IMR-90 (cell line): ENCODE results near the gene KLK10. TPM values are rescaled to one million over a fixed set of nuclear protein-coding genes. Genes with fewer than 3 reads are reported as not detected.

ENCODE experiments used
- ATAC-seq: fragments of 200-7000 bp; cut with Tn5 transposase; 2 replicates; pipeline ENCODE4 v1.9.1; 2020; ENCODE audit warnings: low read depth, mild to moderate bottlenecking, moderate library complexity
- BruUV-seq: library from RNA; stranded (reverse); fragments of 400-500 nt; replicated peaks from 2 replicates; lab custom pipeline; 2021; lab: Mats Ljungman, UMichigan
- CTCF ChIA-PET: fragments of 300-600 bp; formaldehyde crosslinking; extraction: SDS; loops from one replicate; lab custom pipeline; 2021; ENCODE audit warnings: antibody characterized with exemption; lab: Yijun Ruan, JAX
- POLR2A ChIA-PET: fragments of 300-600 bp; sonication (Branson Sonifier 250); formaldehyde crosslinking; loops from one replicate; lab custom pipeline; 2022; ENCODE audit warnings: antibody characterized with exemption; ENCODE audit not compliant: unreplicated experiment; lab: Charles Lee
- DNase-seq: peaks from one replicate; pipeline ENCODE4 v3.0.0; 2013
- H2AFZ ChIP-seq: replicated peaks from 2 replicates; pipeline ENCODE3; 2013; ENCODE audit warnings: low read length, mild to moderate bottlenecking; ENCODE audit not compliant: poor library complexity
- H2AK5ac ChIP-seq: 2 replicates; pipeline ENCODE4 v1.6.1; 2013; ENCODE audit warnings: low read depth, low read length, inconsistent platforms
- H2AK9ac ChIP-seq: replicated peaks from 2 replicates; pipeline ENCODE3; 2013; ENCODE audit warnings: mild to moderate bottlenecking, low read depth, low read length, moderate library complexity; ENCODE audit not compliant: poor library complexity
- H2BK120ac ChIP-seq: 2 replicates; pipeline ENCODE4 v1.6.1; 2013; ENCODE audit warnings: low read depth, low read length, inconsistent platforms
- H2BK15ac ChIP-seq: 3 replicates; pipeline ENCODE4 v1.6.1; 2013; ENCODE audit warnings: low read depth, low read length, inconsistent platforms
- H2BK20ac ChIP-seq: 2 replicates; pipeline ENCODE4 v1.6.1; 2013; ENCODE audit warnings: low read depth, mild to moderate bottlenecking, inconsistent platforms, low read length, moderate library complexity
- H2BK5ac ChIP-seq: 2 replicates; pipeline ENCODE4 v1.6.1; 2013; ENCODE audit warnings: mild to moderate bottlenecking, low read depth, low read length, inconsistent platforms; ENCODE audit not compliant: poor library complexity, severe bottlenecking
- H3K14ac ChIP-seq: replicated peaks from 2 replicates; pipeline ENCODE4 v1.6.1; 2013; ENCODE audit warnings: low read depth, low read length, inconsistent platforms
- H3K18ac ChIP-seq: 2 replicates; pipeline ENCODE4 v1.6.1; 2013; ENCODE audit warnings: low read depth, low read length, control low read depth
- H3K23ac ChIP-seq: 2 replicates; pipeline ENCODE4 v1.6.1; 2013; ENCODE audit warnings: low read depth, low read length, inconsistent platforms
- H3K27ac ChIP-seq: 2 replicates; pipeline ENCODE4 v1.5.1; 2013; ENCODE audit warnings: mild to moderate bottlenecking, control low read depth, low read length; ENCODE audit not compliant: insufficient read depth
- H3K27me3 ChIP-seq: 2 replicates; pipeline ENCODE4 v1.6.1; 2013; ENCODE audit warnings: low read length; ENCODE audit not compliant: control insufficient read depth, insufficient read depth
- H3K36me3 ChIP-seq: 2 replicates; pipeline ENCODE4 v1.6.1; 2013; ENCODE audit warnings: low read length, mixed read lengths; ENCODE audit not compliant: control insufficient read depth, insufficient read depth
- H3K4ac ChIP-seq: 2 replicates; pipeline ENCODE4 v1.6.1; 2013; ENCODE audit warnings: low read depth, low read length, inconsistent platforms
- H3K4me1 ChIP-seq: 2 replicates; pipeline ENCODE4 v1.6.1; 2013; ENCODE audit warnings: low read length, mixed read lengths; ENCODE audit not compliant: control insufficient read depth, insufficient read depth
- H3K4me2 ChIP-seq: 2 replicates; pipeline ENCODE4 v1.6.1; 2013; ENCODE audit warnings: low read depth, mild to moderate bottlenecking, control low read depth, low read length, moderate library complexity
- H3K4me3 ChIP-seq: 2 replicates; pipeline ENCODE4 v1.5.1; 2013; ENCODE audit warnings: low read depth, mild to moderate bottlenecking, control low read depth, low read length, moderate library complexity; ENCODE audit not compliant: insufficient read depth
- H3K56ac ChIP-seq: 2 replicates; pipeline ENCODE4 v1.6.1; 2013; ENCODE audit warnings: low read length, inconsistent platforms; ENCODE audit not compliant: insufficient read depth; ENCODE audit errors: extremely low read depth
- H3K79me1 ChIP-seq, 2 experiments: 2 replicates each; pipeline ENCODE4 v1.6.1; 2013; ENCODE audit warnings: low read length in 2 of 2, inconsistent platforms in 1 of 2, low read depth in 1 of 2
- H3K9ac ChIP-seq: 2 replicates; pipeline ENCODE4 v1.6.1; 2013; ENCODE audit warnings: low read depth, low read length, control low read depth
- H3K9me1 ChIP-seq: 2 replicates; pipeline ENCODE4 v1.6.1; 2013; ENCODE audit warnings: low read length, inconsistent platforms; ENCODE audit not compliant: insufficient read depth
- H3K9me3 ChIP-seq: 2 replicates; pipeline ENCODE4 v1.6.1; 2013; ENCODE audit warnings: low read length; ENCODE audit not compliant: control insufficient read depth, insufficient read depth
- H4K20me1 ChIP-seq: 2 replicates; pipeline ENCODE4 v1.6.1; 2013; ENCODE audit warnings: low read length, inconsistent platforms; ENCODE audit not compliant: insufficient read depth
- H4K5ac ChIP-seq: 2 replicates; pipeline ENCODE4 v1.6.1; 2013; ENCODE audit warnings: mild to moderate bottlenecking, low read depth, low read length, control low read depth
- H4K8ac ChIP-seq, 2 experiments: 2 replicates each; pipeline ENCODE4 v1.6.1; 2013; ENCODE audit warnings: low read depth in 2 of 2, low read length in 2 of 2, control low read depth in 1 of 2, inconsistent platforms in 1 of 2
- H4K91ac ChIP-seq: 2 replicates; pipeline ENCODE4 v1.6.1; 2013; ENCODE audit warnings: low read depth, low read length, inconsistent platforms; ENCODE audit not compliant: insufficient read depth
- BHLHE40 ChIP-seq: fragments of 150-350 bp; IDR thresholded peaks from 2 replicates; pipeline ENCODE4 v1.6.1; 2016; ENCODE audit warnings: mild to moderate bottlenecking, low read depth, low read length
- CEBPB ChIP-seq: IDR thresholded peaks from 2 replicates; pipeline ENCODE4 v1.6.1; 2012; ENCODE audit warnings: low read depth, low read length, improper control_type of control experiment
- MAFK ChIP-seq: IDR thresholded peaks from 2 replicates; pipeline ENCODE4 v1.6.1; 2012; ENCODE audit warnings: low read depth, low read length, improper control_type of control experiment
- MXI1 ChIP-seq: IDR thresholded peaks from 2 replicates; pipeline ENCODE4 v1.6.1; 2012; ENCODE audit warnings: low read depth, mild to moderate bottlenecking, low read length, moderate library complexity, borderline replicate concordance
- NFE2L2 ChIP-seq: fragments of 150-350 bp; IDR thresholded peaks from 2 replicates; pipeline ENCODE4 v1.6.1; 2016; ENCODE audit warnings: low read depth, mild to moderate bottlenecking, low read length
- RAD21 ChIP-seq: IDR thresholded peaks from 2 replicates; pipeline ENCODE4 v1.6.1; 2012; ENCODE audit warnings: low read length, improper control_type of control experiment
- RCOR1 ChIP-seq: IDR thresholded peaks from 2 replicates; pipeline ENCODE4 v1.6.1; 2012; ENCODE audit warnings: mild to moderate bottlenecking, low read length, improper control_type of control experiment; ENCODE audit not compliant: insufficient replicate concordance
- SMC3 ChIP-seq: fragments of 150-350 bp; IDR thresholded peaks from 2 replicates; pipeline ENCODE4 v1.6.1; 2016; ENCODE audit warnings: low read depth, mild to moderate bottlenecking, antibody characterized with exemption, low read length, moderate library complexity
- WGBS, 2 experiments: methylation state at CpG; one replicate each; pipeline versions ENCODE4 v1.1.5 to v1.1.7; 2013; ENCODE audit warnings: missing lambda C conversion rate in 2 of 2; ENCODE audit not compliant: insufficient read length in 1 of 2; ENCODE audit errors: extremely low coverage in 2 of 2; 5-methylcytosine and 5-hydroxymethylcytosine counted together
- dilution Hi-C: fragments of 300-500 bp; cut with HindIII; formaldehyde crosslinking; loops from one replicate; pipeline ENCODE4 v1.14.3; 2018; ENCODE audit warnings: low sequenced_read_pairs; ENCODE audit not compliant: unreplicated experiment
- in situ Hi-C: fragments of 300-500 bp; cut with MboI; formaldehyde crosslinking; loops from 3 replicates; pipeline ENCODE4 v1.14.3; 2019; ENCODE audit warnings: low sequenced_read_pairs, inconsistent platforms, mixed read lengths
- intact Hi-C: fragments of 100-400 bp; cut with micrococcal nuclease; formaldehyde crosslinking; loops from 2 replicates; pipeline ENCODE4 v1.10.0; 2022
- polyA plus RNA-seq, 3 experiments: library from polyadenylated mRNA; depleted of rRNA; stranded (reverse); fragments of >200 nt; gene quantifications; 2 replicates each; pipeline ENCODE4 v1.2.3, GENCODE V29; 2012; ENCODE audit warnings: low replicate concordance in 1 of 3
- total RNA-seq: library from RNA; depleted of rRNA; stranded (reverse); fragments of >200 nt; gene quantifications from 2 replicates; pipeline ENCODE4 v1.2.3, GENCODE V29; 2012
- TF ChIP-seq, protein P1 (sequence below): fragments of 150-350 bp; IDR thresholded peaks from 2 replicates; pipeline ENCODE4 v1.6.1; 2017; ENCODE audit warnings: mild to moderate bottlenecking, antibody characterized with exemption, low read length, low read depth

KLK10 gene
- total and polyA plus RNA-seq, 2 of the 4 experiments (the other 2 are of a cell fraction), result not detected

DNA sequence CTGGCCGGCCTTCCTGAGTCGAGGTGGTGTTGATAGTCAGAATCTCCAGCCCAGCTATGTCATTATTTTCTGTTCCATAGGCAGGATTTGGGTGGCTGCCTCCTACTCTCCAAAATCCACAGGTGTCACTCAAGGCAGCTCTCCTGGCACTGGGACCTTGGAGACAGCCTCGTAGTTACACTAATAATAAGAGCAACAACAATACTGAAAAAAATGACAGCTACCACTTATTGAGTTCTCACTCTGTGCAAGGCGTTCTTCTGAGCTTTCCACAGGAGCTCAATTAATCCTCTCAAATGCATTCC, 27.5 kb upstream of the KLK10 start:
- dilution Hi-C loops, result no loop called here
- H3K4ac ChIP-seq, result no peak overlapping the region
- no peak overlapping the region for H3K27ac ChIP-seq
- H3K23ac ChIP-seq, result no peak overlapping the region
- BruUV-seq, result no TSS peak
- H2BK20ac ChIP-seq, result no peak overlapping the region
- no peak overlapping the region for H3K9ac ChIP-seq
- no peak overlapping the region for H2AK9ac ChIP-seq
- ATAC-seq (no peak), DNase-seq (no peak)
- intact Hi-C loops, result no loop called here
- no peaks in the 10 kb centered on the region for H3K79me1 ChIP-seq
- WGBS, 2 experiments, result 20% methylated on average over 1 of the region's 4 CpGs; no CpG with 5 or more reads in 1 of the 2 experiments
- H2BK5ac ChIP-seq, result no peak overlapping the region
- ChIA-PET POLR2A (no interaction called here), CTCF (interaction anchor here (0.6 to 1.2 kb wide), 2 partner anchors 26 to 690 kb away, joined by 3 to 4 read pairs; no protein-coding TSS in a partner anchor)
- no peak overlapping the region for H2BK120ac ChIP-seq
- no peaks in the 10 kb centered on the region for H3K27me3 ChIP-seq
- no peaks in the 10 kb centered on the region for H4K20me1 ChIP-seq
- no peak overlapping the region for H3K4me3 ChIP-seq
- no peaks in the 10 kb centered on the region for H3K36me3 ChIP-seq
- no peak overlapping the region for H3K4me2 ChIP-seq
- in situ Hi-C loops, result no loop called here
- H3K4me1 ChIP-seq, result no peaks in the 10 kb centered on the region
- no peak overlapping the region for H2AFZ ChIP-seq
- H2AK5ac ChIP-seq, result no peak overlapping the region
- no peak overlapping the region for H3K14ac ChIP-seq
- no peak overlapping the region for H4K5ac ChIP-seq
- no peak overlapping the region for H3K56ac ChIP-seq
- H3K9me1 ChIP-seq, result no peaks in the 10 kb centered on the region
- no peak overlapping the region for H4K8ac ChIP-seq
- no peaks in the 10 kb centered on the region for H3K9me3 ChIP-seq
- no peak overlapping the region for H2BK15ac ChIP-seq
- H4K91ac ChIP-seq, result no peak overlapping the region
- no peak overlapping the region for H3K18ac ChIP-seq
- TF ChIP-seq, protein P1, sequence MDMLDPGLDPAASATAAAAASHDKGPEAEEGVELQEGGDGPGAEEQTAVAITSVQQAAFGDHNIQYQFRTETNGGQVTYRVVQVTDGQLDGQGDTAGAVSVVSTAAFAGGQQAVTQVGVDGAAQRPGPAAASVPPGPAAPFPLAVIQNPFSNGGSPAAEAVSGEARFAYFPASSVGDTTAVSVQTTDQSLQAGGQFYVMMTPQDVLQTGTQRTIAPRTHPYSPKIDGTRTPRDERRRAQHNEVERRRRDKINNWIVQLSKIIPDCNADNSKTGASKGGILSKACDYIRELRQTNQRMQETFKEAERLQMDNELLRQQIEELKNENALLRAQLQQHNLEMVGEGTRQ, result no peak
- TF ChIP-seq MAFK (no peak), MXI1 (no peak), NFE2L2 (no peak), BHLHE40 (no peak), CEBPB (no peak), SMC3 (no peak), RAD21 (no peak), RCOR1 (no peak)
